Measurements from ENCODE around the gene ANKRD13D. TPM values are rescaled to one million over a fixed set of nuclear protein-coding genes. Genes with fewer than 3 reads are reported as not detected.

The ANKRD13D gene
- total and polyA plus RNA-seq, 7 donors: 4.1 to 8.6 (median 7.0) TPM

GRCh38 chr11:67250059-67251043 lies 38.8 kb upstream of the ANKRD13D start:
- Histone ChIP-seq H3K9me3 (no peaks in the 10 kb centered on the region), H3K27me3 (ENCODE audit: insufficient read depth in 3 of 3, low read length in 2 of 3) (no peaks in the 10 kb centered on the region), H3K4me3 (no peak overlapping the region), H3K36me3 (ENCODE audit: insufficient read depth in 1 of 2, low read depth in 1 of 2) (peaks cover 34 to 100% of the 10 kb centered on the region in 2 donors), H3K27ac (peak overlapping the region; percentile 11), H3K4me1 (peaks cover 24% of the 10 kb centered on the region)
- intact Hi-C loops (cut with DNase I): no loop called here
- DNase-seq: no peak
- no peak for ATAC-seq
- WGBS, 3 donors: 90 to 92% (median 91%) methylated on average over 36 to 37 of the region's 37 CpGs
- TF ChIP-seq CTCF (IDR thresholded peaks at IDR 0.05): no peak

- DNase-seq: no peak
- H3K36me3 ChIP-seq (ENCODE audit: insufficient read depth in 1 of 2, low read depth in 1 of 2): peaks cover 39 to 100% of the 10 kb centered on the region in 2 donors
Measured at GRCh38 chr11:67251841-67252240, 37.3 kb upstream of the ANKRD13D start.

GRCh38 chr11:67252831-67253239 lies 36.3 kb upstream of the ANKRD13D start:
- H3K36me3 ChIP-seq (ENCODE audit: insufficient read depth in 1 of 2, low read depth in 1 of 2): peaks cover 39 to 100% of the 10 kb centered on the region in 2 donors
- H3K4me1 ChIP-seq: peaks cover 19% of the 10 kb centered on the region
- peak; percentile 22 to 43 (median 35) for ATAC-seq
- intact Hi-C loops (cut with DNase I): no loop called here
- no peaks in the 10 kb centered on the region for H3K9me3 ChIP-seq
- H3K27ac ChIP-seq: no peak overlapping the region
- TF ChIP-seq CTCF (IDR thresholded peaks at IDR 0.05): no peak
- DNase-seq: peak in 1 of 2 donors; percentile 64
- H3K4me3 ChIP-seq: no peak overlapping the region
- WGBS, 3 donors: 81 to 82% (median 81%) methylated on average over 4 of the region's 4 CpGs
- no peaks in the 10 kb centered on the region for H3K27me3 ChIP-seq (ENCODE audit: insufficient read depth in 3 of 3, low read length in 2 of 3)

More at GRCh38 chr11:67251841-67252240, 37.3 kb upstream of the ANKRD13D start:
- no peaks in the 10 kb centered on the region for H3K27me3 ChIP-seq (ENCODE audit: insufficient read depth in 3 of 3, low read length in 2 of 3)
- 74 to 81% (median 75%) methylated on average over 1 of the region's 1 CpG for WGBS, 3 donors
- peaks cover 24% of the 10 kb centered on the region for H3K4me1 ChIP-seq
- intact Hi-C loops (cut with DNase I): no loop called here
- no peak overlapping the region for H3K27ac ChIP-seq
- no peaks in the 10 kb centered on the region for H3K9me3 ChIP-seq
- no peak for ATAC-seq
- TF ChIP-seq CTCF (IDR thresholded peaks at IDR 0.05): no peak
- no peak overlapping the region for H3K4me3 ChIP-seq

GRCh38 chr11:67253872-67254624 lies 35.1 kb upstream of the ANKRD13D start:
- H3K4me1 ChIP-seq: peaks cover 6% of the 10 kb centered on the region
- 88 to 92% (median 92%) methylated on average over 14 of the region's 14 CpGs for WGBS, 3 donors
- no peak overlapping the region for H3K27ac ChIP-seq
- H3K36me3 ChIP-seq (ENCODE audit: insufficient read depth in 1 of 2, low read depth in 1 of 2): peaks cover 35 to 90% of the 10 kb centered on the region in 2 donors
- ATAC-seq (no peak), DNase-seq (no peak)
- intact Hi-C loops (cut with DNase I): no loop called here
- H3K27me3 ChIP-seq (ENCODE audit: insufficient read depth in 3 of 3, low read length in 2 of 3): no peaks in the 10 kb centered on the region
- no peaks in the 10 kb centered on the region for H3K9me3 ChIP-seq
- H3K4me3 ChIP-seq: no peak overlapping the region
- no peak for TF ChIP-seq CTCF (IDR thresholded peaks at IDR 0.05)
